Measurements from ENCODE around the gene GJD4.

Gene GJD4

GRCh38 chr10:35605191-35605590, at the start of gene GJD4:
GJD4 (plus strand) TSS chr10:35605341; CDS start chr10:35605568, 227 bp downstream.
- H3K27me3 Mint-ChIP-seq = peaks cover 43% of the 10 kb centered on the region
- no peak within 1 kb of the TSS for H3K27ac Mint-ChIP-seq
- peaks cover 5% of the 10 kb centered on the region for H3K4me1 Mint-ChIP-seq
- no peak for DNase-seq
- no peaks in the 10 kb centered on the region for H3K36me3 Mint-ChIP-seq (ENCODE audit: low read depth)
- H3K4me3 Mint-ChIP-seq = no peak within 1 kb of the TSS
- H3K9me3 Mint-ChIP-seq = peaks cover 3% of the 10 kb centered on the region
- ATAC-seq = no peak

GRCh38 chr10:35555962-35556930, 48.9 kb upstream of the GJD4 start:
- Mint-ChIP-seq H3K4me3 (no peak overlapping the region), H3K27ac (no peak overlapping the region), H3K4me1 (no peaks in the 10 kb centered on the region), H3K9me3 (no peaks in the 10 kb centered on the region), H3K36me3 (ENCODE audit: low read depth) (peaks cover 9% of the 10 kb centered on the region), H3K27me3 (no peaks in the 10 kb centered on the region)
- DNase-seq (no peak), ATAC-seq (no peak)

GRCh38 chr10:35558276-35558675, 46.9 kb upstream of the GJD4 start:
- no peak overlapping the region for H3K27ac Mint-ChIP-seq

GRCh38 chr10:35559416-35559815, 45.7 kb upstream of the GJD4 start:
- H3K27ac Mint-ChIP-seq = no peak overlapping the region
- no peak for DNase-seq
- ATAC-seq = no peak
- H3K36me3 Mint-ChIP-seq (ENCODE audit: low read depth) = peaks cover 15% of the 10 kb centered on the region
- H3K4me1 Mint-ChIP-seq = peaks cover 5% of the 10 kb centered on the region
- H3K27me3 Mint-ChIP-seq = no peaks in the 10 kb centered on the region
- no peaks in the 10 kb centered on the region for H3K9me3 Mint-ChIP-seq
- H3K4me3 Mint-ChIP-seq = no peak overlapping the region

More at GRCh38 chr10:35558276-35558675, 46.9 kb upstream of the GJD4 start:
- peaks cover 1% of the 10 kb centered on the region for H3K4me1 Mint-ChIP-seq
- H3K9me3 Mint-ChIP-seq = no peaks in the 10 kb centered on the region
- DNase-seq (no peak), ATAC-seq (no peak)
- H3K36me3 Mint-ChIP-seq (ENCODE audit: low read depth) = peaks cover 13% of the 10 kb centered on the region
- no peak overlapping the region for H3K4me3 Mint-ChIP-seq
- no peaks in the 10 kb centered on the region for H3K27me3 Mint-ChIP-seq

GRCh38 chr10:35561715-35562114, 43.4 kb upstream of the GJD4 start:
- peaks cover 19% of the 10 kb centered on the region for H3K36me3 Mint-ChIP-seq (ENCODE audit: low read depth)
- H3K4me1 Mint-ChIP-seq = peaks cover 5% of the 10 kb centered on the region
- DNase-seq (no peak), ATAC-seq (no peak)
- H3K27me3 Mint-ChIP-seq = no peaks in the 10 kb centered on the region
- no peak overlapping the region for H3K27ac Mint-ChIP-seq
- H3K4me3 Mint-ChIP-seq = no peak overlapping the region
- H3K9me3 Mint-ChIP-seq = no peaks in the 10 kb centered on the region

GRCh38 chr10:35562427-35562826, 42.7 kb upstream of the GJD4 start:
- ATAC-seq (no peak), DNase-seq (no peak)
- Mint-ChIP-seq H3K9me3 (no peaks in the 10 kb centered on the region), H3K27me3 (no peaks in the 10 kb centered on the region), H3K27ac (no peak overlapping the region), H3K4me1 (peaks cover 5% of the 10 kb centered on the region), H3K36me3 (ENCODE audit: low read depth) (peaks cover 18% of the 10 kb centered on the region), H3K4me3 (no peak overlapping the region)

- H3K36me3 Mint-ChIP-seq (ENCODE audit: low read depth) = peaks cover 16% of the 10 kb centered on the region
- H3K4me1 Mint-ChIP-seq = peaks cover 5% of the 10 kb centered on the region
- no peak overlapping the region for H3K27ac Mint-ChIP-seq
- ATAC-seq (no peak), DNase-seq (peak; percentile 53)
- no peak overlapping the region for H3K4me3 Mint-ChIP-seq
- H3K9me3 Mint-ChIP-seq = no peaks in the 10 kb centered on the region
- H3K27me3 Mint-ChIP-seq = no peaks in the 10 kb centered on the region
Measured at GRCh38 chr10:35563261-35563891, 41.8 kb upstream of the GJD4 start.

- Mint-ChIP-seq H3K4me3 (no peak overlapping the region), H3K27ac (no peak overlapping the region), H3K9me3 (no peaks in the 10 kb centered on the region), H3K27me3 (no peaks in the 10 kb centered on the region), H3K36me3 (ENCODE audit: low read depth) (peaks cover 16% of the 10 kb centered on the region), H3K4me1 (peaks cover 5% of the 10 kb centered on the region)
- DNase-seq (no peak), ATAC-seq (no peak)
Measured at GRCh38 chr10:35564341-35564968, 40.7 kb upstream of the GJD4 start.

GRCh38 chr10:35565602-35566081, 39.5 kb upstream of the GJD4 start:
- H3K4me3 Mint-ChIP-seq = no peak overlapping the region
- peaks cover 5% of the 10 kb centered on the region for H3K4me1 Mint-ChIP-seq
- ATAC-seq (no peak), DNase-seq (no peak)
- H3K27ac Mint-ChIP-seq = no peak overlapping the region
- no peaks in the 10 kb centered on the region for H3K27me3 Mint-ChIP-seq
- H3K36me3 Mint-ChIP-seq (ENCODE audit: low read depth) = peaks cover 20% of the 10 kb centered on the region
- no peaks in the 10 kb centered on the region for H3K9me3 Mint-ChIP-seq

GRCh38 chr10:35567951-35568350, 37.2 kb upstream of the GJD4 start:
- Mint-ChIP-seq H3K9me3 (no peaks in the 10 kb centered on the region), H3K27me3 (no peaks in the 10 kb centered on the region), H3K36me3 (ENCODE audit: low read depth) (peaks cover 24% of the 10 kb centered on the region), H3K27ac (no peak overlapping the region), H3K4me1 (peaks cover 5% of the 10 kb centered on the region), H3K4me3 (no peak overlapping the region)
- DNase-seq = no peak
- ATAC-seq = no peak

GRCh38 chr10:35568483-35569015, 36.6 kb upstream of the GJD4 start:
- peaks cover 24% of the 10 kb centered on the region for H3K36me3 Mint-ChIP-seq (ENCODE audit: low read depth)
- no peaks in the 10 kb centered on the region for H3K9me3 Mint-ChIP-seq
- peaks cover 3% of the 10 kb centered on the region for H3K4me1 Mint-ChIP-seq
- no peaks in the 10 kb centered on the region for H3K27me3 Mint-ChIP-seq
- ATAC-seq (no peak), DNase-seq (no peak)
- H3K27ac Mint-ChIP-seq = no peak overlapping the region
- no peak overlapping the region for H3K4me3 Mint-ChIP-seq

- Mint-ChIP-seq H3K27ac (no peak overlapping the region), H3K27me3 (no peaks in the 10 kb centered on the region), H3K9me3 (no peaks in the 10 kb centered on the region), H3K36me3 (ENCODE audit: low read depth) (peaks cover 28% of the 10 kb centered on the region), H3K4me3 (no peak overlapping the region), H3K4me1 (peaks cover 2% of the 10 kb centered on the region)
- DNase-seq = no peak
- ATAC-seq = no peak
Measured at GRCh38 chr10:35569111-35569707, 35.9 kb upstream of the GJD4 start.

GRCh38 chr10:35569836-35570235, 35.3 kb upstream of the GJD4 start:
- H3K27me3 Mint-ChIP-seq = no peaks in the 10 kb centered on the region
- ATAC-seq = no peak
- H3K9me3 Mint-ChIP-seq = no peaks in the 10 kb centered on the region
- no peak overlapping the region for H3K4me3 Mint-ChIP-seq
- no peak overlapping the region for H3K27ac Mint-ChIP-seq
- H3K4me1 Mint-ChIP-seq = no peaks in the 10 kb centered on the region
- H3K36me3 Mint-ChIP-seq (ENCODE audit: low read depth) = peaks cover 31% of the 10 kb centered on the region
- DNase-seq = no peak

- Mint-ChIP-seq H3K27me3 (no peaks in the 10 kb centered on the region), H3K36me3 (ENCODE audit: low read depth) (peaks cover 33% of the 10 kb centered on the region), H3K4me3 (no peak overlapping the region), H3K27ac (no peak overlapping the region), H3K4me1 (no peaks in the 10 kb centered on the region), H3K9me3 (peaks cover 2% of the 10 kb centered on the region)
- DNase-seq (no peak), ATAC-seq (no peak)
Measured at GRCh38 chr10:35570397-35570796, 34.7 kb upstream of the GJD4 start.

Measured in activated naive CD8-positive, alpha-beta T cell treated with anti-CD3 and anti-CD28 coated beads, Interleukin-2, amount 50 U/mL, for 24 hours (primary cell).